Epidermal melanocyte (primary cell): ENCODE measurements around the gene EDN2.

Source experiments
- DNase-seq: peaks from one replicate; pipeline ENCODE4 v3.0.0; 2011; ENCODE audit warnings: low spot score; ENCODE audit not compliant: insufficient read length

EDN2 gene

DNA sequence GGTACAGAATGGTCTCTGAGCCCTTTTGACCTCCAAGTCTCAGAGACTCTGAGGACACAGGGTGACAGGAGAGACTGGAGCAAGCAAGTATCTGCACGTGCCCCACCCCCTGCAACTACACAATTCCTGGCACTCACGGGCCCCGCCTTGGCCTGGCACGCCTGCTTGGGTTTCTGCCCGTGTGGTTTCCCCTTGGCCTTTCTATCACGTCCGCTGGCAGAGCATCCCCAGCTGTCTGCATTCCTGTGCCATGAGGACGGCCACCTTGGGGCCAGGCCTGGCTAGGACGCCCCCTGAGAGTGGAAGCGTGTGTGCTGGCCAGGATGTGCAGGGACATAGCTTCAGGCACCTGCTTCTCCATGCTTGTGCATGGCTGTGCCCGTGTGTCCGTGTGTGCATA is 14.3 kb upstream of the EDN2 start:
- no peak for DNase-seq

DNA sequence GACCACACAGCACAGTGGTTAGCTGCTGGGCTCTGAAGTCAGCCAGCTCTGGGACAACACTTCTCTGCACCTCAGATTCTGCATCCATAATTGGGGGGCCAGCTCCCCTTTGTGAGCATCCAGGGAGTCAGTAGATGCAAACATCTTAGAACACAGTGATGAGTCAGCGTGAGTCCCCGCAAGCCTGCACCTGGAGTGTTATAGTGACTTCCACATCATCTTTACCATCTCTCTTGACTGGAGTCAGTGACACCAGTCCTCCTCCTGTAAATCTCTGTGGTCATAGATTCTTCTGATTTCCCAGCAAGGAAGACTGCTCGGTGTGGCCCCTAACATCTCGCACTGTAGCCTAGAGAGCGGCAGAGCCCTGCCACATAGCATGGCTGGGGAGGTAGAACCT is 13.9 kb upstream of the EDN2 start:
- DNase-seq: no peak

DNA sequence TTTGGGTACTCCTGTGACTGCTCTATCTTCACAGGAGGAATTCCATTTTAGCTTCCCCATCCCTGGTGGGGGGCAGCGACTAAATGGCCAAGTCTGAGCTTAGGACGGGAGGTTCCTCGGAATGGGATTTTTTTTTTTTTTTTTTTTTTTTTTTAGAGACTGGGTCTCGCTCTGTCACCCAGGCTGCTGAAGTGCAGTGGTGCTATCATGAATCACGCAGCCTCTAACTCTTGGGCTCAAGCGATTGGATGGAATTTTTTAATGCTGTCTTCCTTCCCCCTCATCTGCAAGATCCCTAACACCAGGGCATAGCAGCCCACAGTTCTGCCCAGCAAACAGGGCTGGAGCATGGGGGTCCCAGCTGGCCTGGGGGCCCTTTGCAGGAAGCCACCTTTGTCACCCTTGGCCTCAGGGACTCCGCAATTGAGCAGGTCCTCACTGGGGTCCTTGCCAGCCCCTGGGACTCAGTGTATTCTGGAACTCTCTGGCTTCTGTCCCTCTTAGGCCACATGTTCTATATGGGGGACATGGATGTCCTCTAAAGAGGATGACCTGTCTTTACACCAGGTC is 13.1 kb upstream of the EDN2 start:
- DNase-seq: no peak

DNA sequence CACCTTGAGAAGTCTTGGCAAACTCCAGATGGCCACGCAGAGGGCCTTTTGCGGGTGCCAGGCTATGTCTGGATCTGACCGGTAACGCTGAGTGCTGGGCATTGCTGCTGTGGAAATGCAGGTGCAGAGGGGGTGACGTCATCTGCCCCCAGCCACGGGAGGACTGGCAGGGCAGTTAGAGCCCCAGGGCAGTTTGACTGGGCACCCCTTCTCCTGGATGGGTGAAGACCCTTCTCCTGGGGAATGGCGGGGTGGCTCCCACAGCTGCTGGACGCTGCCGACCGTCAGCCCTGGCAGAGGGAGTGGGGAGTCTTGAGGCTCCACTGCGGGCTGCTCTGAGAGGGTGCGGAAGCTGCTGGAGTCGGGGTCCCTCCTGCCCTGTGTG is 12.6 kb upstream of the EDN2 start:
- no peak for DNase-seq

DNA sequence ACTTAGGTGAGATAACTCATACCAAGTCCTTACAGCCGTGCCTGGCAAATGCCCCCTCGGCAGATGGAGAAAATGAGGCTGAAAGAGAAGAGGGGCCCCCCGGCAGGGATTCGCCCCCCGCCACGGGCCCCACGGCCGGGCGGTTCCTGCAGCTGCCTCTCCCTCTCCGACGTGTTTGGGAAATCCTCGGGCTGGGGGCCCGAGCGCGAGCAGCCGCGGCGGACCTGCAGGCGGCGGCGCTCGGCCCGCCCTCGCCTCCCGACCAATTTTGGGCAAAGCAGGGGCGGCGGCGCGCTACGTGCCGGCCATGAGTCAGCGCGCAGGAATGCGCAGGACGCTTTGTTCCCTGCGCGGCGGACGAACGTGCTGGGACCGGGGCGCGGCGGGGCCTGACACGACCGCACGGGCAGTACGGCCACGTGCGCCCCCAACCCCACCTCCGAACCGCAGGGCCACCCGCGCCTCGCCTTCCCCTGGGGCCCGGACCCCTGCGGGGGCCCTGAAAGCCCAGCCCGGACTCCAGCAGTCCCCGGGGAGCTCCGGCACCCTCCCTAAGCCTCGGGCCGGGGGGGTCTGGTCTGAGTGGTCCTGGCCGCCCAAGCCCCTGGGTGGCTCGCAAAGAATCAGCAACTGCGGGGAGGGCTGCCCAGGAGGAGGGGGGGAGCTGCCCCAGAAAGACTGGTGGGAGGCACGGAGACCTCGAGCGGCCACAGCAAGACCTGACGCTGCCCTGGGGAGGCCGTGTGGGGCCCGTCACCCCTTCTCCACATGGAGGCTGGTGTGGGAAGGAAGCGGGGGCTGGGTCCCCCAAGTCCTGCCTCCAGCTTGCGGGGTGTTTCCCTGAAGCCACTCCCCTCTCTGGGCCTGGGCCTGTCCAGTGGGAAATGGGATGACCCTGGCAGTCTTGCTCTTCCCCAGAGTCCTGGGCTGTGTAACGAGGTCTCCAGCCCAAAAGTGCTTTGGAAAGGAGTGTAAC is 11.9 kb upstream of the EDN2 start:
- no peak for DNase-seq

DNA sequence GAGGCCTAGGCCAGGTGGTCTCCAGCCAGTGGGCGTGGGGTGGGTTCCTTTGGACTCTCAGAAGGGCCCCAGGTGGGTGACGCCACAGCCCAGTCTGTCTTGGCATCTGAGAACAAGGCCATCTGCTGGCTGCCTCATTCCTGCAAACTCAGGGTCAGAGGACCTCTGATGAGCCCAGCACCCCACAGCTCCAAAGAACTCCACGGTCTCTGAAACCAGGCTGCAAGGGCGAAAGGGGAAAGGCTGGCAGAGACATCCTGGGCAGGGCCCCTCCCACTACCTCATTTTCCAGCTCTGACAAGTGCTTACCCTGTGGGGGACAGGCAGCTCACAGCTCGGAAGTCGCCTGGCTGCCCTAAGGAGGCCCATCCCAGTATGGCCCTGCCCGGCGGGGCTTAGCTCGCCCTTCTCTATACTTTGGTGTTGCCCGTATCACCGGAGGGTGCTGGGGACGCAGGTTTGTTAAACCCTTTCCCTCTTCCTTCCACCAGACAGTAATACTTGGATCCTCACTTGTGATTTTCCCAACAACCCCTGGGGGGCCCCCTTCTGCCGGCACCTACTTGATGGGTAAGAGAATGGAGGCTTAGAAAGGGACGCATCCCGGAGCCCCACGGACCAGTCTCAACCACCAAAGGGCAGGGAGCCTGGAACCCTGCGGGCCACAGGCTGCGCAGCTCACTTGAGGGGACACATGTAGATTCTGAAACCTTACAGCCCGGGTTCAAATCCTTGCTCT is 10.9 kb upstream of the EDN2 start:
- no peak for DNase-seq

DNA sequence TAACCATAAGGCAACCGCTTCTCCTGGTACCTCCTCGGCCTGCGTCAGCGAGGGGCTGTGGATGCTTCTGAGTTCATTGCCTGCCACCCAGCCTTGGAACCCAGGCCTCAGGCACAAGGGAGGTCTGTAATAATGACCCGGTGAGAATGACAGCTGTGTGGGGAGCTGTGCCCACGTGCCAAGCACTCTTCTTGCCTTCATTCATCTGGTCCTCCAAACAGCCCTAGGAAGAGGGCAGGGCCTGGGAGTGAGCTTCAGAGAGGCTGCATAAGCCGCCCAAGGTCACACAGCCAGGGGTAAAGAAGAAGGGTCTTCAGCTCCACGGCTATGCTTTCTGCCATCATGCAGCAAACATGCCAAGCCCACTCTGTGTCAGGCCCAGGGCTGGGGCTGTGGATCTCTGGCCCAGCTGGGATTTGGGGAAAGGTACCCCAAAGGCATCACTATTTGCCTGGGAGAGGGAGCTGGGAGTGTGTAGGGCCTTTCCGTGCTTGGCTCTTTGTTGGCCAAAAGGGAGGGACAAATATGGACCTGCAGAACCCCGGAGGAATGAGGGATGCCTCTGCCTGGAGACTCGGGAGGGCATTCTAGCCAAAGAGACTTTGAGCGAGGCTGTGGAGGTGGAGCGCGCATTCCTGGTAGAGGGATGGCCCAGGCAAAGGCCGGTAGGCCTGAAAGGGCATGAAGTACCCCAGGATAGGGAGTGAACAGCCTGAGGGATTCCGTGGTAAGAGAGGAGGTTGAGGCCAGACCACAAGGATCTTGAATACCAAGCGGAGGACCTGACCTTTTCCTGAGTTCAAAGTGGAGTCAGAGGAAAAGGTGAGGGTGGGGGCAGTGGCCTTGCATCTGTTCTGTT is 10.1 kb upstream of the EDN2 start:
- no peak for DNase-seq

DNA sequence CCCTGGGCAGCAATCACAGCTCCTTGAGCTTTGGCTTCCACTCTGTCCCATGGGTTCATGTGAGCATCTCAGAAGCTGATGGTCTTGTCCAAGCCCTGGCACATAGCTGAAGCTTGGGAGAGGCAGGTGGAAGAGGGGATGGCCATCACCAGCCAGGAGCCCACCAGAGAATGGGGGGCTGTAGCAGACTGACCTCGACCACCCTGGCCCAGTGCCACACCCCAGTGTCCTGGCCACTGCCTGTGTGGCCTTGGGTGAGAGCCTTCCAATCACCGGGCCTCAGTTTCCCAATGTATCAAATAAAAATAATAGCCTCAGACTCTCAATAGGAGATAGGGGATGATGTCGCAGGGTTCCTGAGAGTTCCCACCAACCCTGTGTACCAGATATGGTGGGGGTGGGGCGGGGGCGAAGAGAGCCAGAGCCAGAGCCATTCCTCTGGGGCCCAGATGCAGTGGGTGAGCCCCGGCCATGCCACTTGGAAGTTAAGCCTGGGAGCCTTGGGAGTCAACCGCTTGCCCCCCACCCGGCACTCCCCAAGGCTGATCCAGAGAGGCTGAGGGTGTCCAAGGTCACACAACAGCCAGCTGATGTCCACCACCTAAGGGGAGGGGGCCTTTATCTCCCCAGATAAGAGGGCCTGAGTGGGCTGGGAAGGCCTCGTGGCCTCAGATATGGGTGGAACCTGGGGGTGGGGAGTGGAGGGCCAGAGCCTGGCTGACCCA is 9.3 kb upstream of the EDN2 start:
- no peak for DNase-seq

DNA sequence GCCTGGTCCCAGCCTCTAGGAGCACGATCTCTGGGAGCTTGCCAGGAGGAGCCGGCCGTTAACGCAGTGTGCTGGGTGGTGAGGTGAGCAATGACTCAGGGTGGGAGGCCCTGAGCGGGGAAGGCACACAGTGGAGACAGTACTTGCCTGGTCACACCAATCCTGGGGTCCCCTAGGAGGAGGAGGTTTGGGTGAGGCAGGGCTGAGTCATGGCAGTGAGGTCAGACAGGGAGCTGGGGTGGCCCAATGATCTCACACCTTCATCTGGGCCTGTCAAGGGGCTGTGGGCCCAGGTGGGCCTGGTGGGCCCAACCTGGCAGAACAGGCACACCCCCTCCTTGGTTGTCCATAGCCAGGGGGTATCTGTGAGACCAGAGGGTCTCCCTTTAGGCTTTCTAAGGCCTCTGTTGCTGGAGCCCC is 8.6 kb upstream of the EDN2 start:
- no peak for DNase-seq

DNA sequence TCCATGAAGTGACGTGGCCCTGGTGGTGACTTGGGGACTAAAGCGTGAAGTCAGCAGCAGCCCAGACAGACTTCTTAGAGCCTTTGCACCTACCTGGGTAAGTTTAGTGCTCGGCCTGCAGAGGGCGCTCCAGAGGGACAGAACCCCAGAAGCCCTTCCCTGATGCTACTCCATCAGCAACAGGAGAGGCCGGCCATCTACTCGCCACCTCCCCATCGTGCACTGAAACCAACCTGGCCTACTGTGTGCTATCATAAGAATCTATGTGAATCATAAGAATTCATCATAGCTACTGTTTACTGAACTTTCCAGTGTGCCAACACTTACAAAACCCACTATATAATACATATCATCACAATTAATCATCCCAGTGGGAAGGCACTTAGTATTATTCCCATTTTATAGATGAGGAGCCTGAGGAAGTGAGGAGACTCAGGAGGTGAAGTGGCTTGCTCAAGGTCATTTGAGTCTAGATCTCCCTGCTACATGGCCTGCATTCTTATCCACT is 7.9 kb upstream of the EDN2 start:
- DNase-seq: no peak

DNA sequence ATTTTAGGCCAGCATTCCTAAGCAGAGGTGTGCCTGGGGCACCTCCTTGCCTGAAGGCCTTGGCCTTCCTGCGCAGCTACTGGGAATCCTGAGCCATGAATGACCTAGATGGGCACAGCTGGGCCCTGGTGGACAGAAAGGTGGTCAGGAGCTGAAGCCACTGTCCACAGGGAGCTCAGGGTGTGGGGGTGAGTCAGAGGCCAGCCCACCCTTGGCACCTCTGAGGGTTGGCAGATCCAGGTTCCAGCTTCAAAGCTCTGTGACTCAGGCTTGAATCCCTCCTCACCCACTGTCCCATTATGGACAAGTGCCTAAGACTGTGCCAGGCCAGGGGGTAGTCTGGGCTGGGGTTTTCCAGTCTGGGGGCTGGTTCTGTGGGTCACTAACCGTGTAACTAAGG is 6.4 kb upstream of the EDN2 start:
- no peak for DNase-seq

DNA sequence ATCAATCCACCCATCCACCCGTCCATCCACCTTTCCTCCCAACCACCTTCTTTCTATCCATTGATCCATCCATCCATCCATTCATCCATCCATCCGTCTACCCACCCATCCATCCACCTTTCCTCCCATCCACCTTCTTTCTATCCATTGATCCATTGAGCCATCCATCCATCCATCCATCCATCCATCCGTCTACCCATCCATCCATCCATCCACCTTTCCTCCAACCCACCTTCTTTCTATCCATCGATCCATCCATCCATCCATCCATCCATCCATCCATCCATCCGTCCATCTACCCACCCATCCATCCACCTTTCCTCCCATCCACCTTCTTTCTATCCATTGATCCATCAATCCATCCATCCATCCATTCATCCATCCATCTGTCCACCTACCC is 5.1 kb upstream of the EDN2 start:
- no peak for DNase-seq

DNA sequence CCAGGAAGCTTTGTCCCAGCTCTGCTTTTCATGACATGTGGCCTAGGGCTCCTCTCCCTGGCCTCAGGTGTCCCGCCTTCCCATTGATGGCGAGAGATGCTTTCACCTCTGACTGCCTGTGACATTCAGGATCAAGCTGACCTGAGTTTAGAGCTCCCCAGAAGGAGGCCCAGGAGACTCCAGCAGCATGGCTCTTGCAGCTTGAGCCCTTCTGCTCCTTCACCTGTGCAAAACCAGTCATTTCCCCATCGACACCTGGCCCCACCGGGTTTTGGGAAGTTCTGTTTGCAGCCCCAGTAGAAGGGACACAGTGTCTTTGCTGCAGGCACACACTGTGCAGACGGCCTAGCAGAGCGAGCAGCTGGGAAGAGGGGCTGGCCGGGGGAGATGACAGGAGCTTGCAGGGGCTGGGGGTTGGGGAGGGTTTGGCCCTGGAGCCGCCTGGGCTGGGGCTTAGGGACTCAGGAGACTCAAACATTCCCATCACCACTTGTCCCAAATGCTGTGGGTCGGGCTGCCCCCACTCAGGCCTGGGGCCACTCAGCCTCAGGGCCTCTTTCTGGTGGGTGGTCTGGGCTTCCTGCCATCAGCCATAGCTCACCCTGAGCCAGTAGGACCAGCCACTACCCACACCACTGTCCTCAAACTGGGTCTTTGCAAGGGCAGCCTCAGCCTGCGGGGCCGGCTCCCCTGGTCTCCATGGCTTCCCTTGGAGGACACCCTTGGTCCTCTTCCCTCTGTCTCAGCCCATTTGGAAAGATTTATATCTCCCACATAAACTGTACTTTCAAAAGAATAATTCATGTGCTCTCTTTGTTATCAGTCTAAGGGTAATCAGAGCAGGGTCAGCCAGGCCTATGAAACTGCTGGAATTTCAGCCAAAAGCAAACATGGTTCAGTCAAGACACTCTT is 3.8 kb upstream of the EDN2 start:
- no peak for DNase-seq

DNA sequence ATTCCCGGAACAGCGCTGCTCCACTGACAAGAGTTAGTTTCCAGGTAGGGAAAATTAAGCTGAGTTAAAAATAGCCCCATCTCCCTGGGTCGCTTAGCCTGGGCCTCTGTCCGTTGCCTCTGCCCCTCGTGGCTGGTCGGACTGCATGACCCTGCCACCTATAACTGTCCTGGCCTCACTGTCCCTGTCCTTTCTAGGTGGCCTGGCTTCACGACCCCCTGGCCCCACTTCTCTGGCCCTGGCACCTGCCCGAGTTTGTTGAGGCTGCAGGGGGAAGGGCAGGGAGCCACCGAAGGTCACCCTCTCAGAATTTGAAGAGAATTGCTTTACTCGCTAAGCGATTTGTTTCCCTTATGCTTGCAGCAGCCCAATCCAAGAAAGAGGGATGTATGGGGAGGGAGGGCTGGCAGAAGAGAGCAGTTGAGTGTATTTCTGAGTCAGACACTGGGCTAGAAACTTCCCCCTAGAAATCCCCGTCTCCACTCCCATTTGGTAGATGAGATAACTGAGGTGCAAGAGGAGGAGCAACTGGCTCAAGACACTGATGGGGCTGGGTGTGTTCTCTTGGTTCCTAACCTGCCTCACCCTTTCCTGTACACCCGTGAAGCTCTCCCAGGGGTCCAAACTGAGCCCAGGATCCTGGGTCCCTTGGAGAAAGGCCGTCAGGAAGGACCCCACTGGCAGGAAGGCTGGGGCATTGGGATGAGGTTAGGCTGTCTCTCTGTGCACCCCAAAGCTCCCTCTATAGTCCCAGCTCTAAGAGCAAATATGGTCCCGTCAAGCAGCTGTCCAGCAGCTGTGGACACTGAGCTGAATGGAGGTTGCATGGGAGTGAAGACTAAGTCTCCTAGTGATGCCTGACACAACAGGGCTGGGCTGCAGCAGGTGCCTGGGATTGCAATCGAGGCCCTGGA is 2.9 kb upstream of the EDN2 start:
- DNase-seq: no peak

DNA sequence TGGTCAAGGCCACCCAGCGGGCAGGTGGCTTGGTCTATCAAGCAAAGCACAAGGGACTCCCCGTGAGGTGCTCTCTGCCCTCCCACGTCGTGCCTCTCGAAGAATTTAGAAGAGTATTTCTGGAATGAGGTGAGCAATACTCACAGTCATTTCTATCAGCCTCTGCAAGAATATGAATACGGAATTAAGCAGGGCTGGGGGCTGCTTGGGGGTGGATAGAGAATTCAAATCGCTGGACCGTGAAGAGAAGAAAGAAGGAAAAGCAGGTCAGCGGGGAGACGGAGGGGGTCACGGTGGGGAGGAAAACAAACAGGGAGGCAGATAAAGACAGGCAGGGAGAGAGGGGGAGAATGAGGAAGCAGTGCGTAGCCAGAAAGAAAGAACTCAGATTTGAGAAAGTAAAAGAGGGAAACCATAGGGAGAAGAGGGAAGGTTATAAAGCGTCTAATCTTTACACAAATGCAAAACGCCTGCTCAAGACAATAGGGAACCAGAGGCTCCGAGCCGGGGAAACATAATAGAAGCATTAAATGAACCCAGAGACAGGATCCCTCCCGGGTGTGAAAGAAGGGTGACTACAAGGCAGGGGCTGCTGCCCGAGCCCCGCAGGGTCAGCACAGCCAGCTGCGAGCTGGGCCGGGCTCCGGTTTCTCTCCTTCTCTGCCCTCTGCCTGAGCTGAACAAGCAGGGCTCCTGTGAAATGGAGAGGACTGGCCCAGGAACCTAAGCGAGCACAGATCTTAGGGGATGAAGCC is 2.1 kb upstream of the EDN2 start:
- DNase-seq: no peak

DNA sequence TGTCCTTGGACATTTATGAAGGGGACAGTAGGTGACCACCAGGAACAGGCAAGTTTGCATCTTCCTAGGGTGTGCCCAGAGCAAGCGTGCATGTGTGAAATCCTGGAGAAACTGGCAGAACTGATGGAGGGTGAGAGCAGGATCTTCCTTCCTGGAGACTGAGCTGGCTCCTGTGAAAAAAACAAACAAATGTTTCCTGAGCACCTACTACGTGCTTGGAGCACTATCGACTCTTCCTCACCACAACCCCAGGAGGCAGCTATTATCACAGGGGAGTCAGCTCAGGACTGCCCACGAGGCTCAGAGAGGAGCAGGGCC is 1.5 kb upstream of the EDN2 start:
- no peak for DNase-seq

DNA sequence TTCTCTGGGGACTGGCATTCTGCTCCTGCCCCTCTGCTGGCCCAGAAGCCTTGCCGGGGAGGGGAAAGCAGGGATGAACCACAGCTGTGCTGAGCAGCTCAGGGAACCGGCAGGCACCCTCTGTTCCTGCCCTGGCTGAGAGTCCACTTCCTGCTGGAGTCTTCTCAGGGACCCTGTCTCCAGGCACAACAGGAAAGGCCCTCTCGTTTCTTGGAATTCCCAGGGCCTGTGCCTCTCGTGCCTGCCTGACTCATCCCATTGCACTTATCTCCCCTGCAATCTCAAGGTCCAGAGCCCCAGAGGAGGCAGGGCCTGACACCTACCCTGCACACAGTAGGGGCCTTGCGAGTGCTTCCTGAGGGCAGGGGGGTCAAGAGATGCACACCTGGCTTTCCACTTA is 1.1 kb upstream of the EDN2 start:
- no peak for DNase-seq

DNA sequence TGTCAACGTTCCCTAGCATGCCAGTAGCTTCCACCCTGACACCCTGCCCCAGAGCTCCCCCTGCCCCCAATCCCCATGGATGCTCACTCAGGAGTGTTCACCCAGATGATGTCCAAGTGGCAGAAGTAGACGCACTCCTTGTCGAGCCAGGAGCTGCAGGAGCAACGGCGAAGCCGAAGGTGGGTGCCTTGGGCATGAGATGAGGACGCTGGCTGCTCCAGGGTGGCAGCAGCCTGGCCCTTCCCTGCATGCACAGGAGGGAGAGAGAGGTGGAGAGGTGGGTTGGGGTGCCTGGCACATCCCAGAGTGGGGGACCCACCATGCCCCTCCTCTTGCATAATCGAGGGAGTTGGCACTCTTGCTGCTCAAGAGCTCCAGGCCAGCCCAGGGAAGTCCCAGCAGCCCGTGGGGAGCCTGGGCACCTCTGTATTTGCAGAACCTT is 502 bp downstream of the EDN2 start:
- DNase-seq: no peak
